ENCODE data around the gene SVIL.
"Not testable (repeated sequence)": the region's sequence is repeated elsewhere in the genome, so short reads cannot be mapped to it uniquely, and the experiment has no call there.

SVIL gene

DNA sequence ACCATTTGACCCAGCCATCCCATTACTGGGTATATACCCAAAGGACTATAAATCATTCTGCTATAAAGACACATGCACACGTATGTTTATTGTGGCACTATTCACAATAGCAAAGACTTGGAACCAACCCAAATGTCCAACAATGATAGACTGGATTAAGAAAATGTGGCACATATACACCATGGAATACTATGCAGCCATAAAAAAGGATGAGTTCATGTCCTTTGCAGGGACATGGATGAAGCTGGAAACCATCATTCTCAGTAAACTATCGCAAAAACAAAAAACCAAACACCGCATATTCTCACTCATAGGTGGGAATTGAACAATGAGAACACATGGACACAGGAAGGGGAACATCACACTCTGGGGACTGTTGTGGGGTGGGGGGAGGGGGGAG is 85.3 kb downstream of the SVIL start:
- not testable (repeated sequence) for DNase-seq (ENCODE audit: extremely low read depth in 1 of 2, low read depth in 1 of 2)

GRCh38 chr10:29546773-29547313 is 87.9 kb downstream of the SVIL start:
- no peak for DNase-seq (ENCODE audit: extremely low read depth in 1 of 2, low read depth in 1 of 2)

- no peak for DNase-seq (ENCODE audit: extremely low read depth in 1 of 2, low read depth in 1 of 2)
Observed at GRCh38 chr10:29545122-29545521, 89.6 kb downstream of the SVIL start.

GRCh38 chr10:29543715-29544114 is 91.1 kb downstream of the SVIL start:
- DNase-seq (ENCODE audit: extremely low read depth in 1 of 2, low read depth in 1 of 2), result no peak

DNA sequence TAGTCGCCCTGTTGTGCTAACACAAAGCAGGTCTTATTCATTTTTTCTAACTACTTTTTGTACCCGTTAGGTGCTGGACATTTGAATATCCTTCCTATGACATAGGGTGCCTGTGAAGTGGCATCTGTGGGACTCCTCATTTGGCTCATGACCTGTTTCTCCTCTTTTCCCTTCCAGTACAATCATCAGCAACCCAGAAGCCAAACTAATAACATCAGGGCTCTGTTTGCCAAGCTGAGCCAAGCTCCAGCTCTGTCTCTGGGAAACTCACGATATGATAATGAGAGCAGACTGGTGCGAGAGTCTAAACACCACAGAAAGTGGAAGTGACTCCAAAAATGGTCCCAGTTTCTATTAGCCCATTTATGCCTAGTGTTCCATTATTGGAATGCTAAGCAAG is 92.0 kb downstream of the SVIL start:
- no peak for DNase-seq (ENCODE audit: extremely low read depth in 1 of 2, low read depth in 1 of 2)

GRCh38 chr10:29541422-29542210 is 93.2 kb downstream of the SVIL start:
- DNase-seq (ENCODE audit: extremely low read depth in 1 of 2, low read depth in 1 of 2), result no peak

GRCh38 chr10:29540016-29540415 is 94.8 kb downstream of the SVIL start:
- no peak for DNase-seq (ENCODE audit: extremely low read depth in 1 of 2, low read depth in 1 of 2)

DNA sequence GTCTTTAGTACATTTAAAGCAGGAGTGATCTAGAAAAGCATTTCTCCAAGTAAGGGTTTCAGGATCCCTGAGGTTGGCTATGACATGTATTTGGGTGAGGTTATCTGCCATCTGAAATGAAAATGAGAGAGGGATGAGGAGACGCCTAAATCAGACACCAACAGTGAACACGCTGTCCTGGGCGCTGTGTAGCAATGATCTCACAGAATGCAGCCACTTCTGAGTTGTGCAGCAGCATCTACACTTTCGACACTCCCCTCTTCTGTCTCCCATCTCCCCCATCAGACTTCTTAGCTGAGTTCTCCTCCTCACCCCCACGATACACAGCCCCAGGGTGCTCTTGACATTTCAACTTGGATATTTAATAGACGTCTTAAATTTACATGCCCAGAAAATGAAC is 95.4 kb downstream of the SVIL start:
- DNase-seq (ENCODE audit: extremely low read depth in 1 of 2, low read depth in 1 of 2), result no peak

DNA sequence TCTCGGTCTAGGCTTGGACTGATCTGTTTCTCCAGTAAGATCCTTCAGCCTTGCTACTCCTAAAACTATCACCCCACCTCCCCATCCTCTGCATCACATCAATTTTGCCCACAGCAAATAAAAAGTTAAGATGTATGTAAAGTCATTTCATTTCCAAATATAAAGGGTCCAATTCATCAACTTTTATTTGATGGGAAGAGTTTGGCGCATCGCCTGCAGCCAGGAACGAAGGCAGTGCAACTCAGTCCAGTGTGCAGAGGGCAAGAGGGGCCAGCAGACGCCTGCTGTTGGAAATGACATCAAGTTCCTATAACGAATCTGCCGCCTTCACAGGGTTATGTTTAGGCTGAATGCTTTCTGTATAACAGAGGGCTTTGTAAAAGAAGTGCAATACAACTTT is 97.0 kb downstream of the SVIL start:
- no peak for DNase-seq (ENCODE audit: extremely low read depth in 1 of 2, low read depth in 1 of 2)

GRCh38 chr10:29536691-29537090 is 98.1 kb downstream of the SVIL start:
- not testable (repeated sequence) for DNase-seq (ENCODE audit: extremely low read depth in 1 of 2, low read depth in 1 of 2)

DNA sequence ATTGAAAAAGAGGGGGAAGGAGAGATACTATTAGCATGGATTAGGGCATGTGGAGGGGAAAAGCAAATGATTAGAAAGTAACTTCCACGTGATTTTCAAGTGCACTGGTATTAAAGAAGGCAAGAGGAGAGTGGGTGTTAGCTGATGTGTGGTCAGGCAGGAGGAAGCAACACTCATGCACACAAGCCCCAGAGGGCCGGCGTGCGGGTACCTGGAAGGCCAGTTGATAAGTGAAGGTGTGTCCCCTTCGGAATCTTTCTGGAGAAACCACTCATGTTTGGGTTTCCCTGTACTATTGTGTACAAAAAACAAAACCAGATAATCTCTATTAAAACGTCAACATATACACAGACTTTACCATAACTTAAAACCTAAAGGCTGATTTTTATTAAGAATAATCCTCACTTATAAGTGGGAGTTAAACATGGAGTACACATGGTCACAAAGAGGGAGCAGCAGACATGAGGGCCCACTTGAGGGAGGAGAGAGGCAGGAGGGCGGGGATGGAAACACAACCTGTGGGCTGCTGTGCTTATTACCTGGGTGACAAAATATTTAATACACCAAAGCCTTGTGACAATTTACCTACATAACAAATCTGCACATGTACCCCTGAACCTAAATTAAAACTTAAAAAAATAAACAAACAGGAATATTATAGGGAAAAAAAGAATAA is 98.9 kb downstream of the SVIL start:
- DNase-seq (ENCODE audit: extremely low read depth in 1 of 2, low read depth in 1 of 2), result no peak

DNA sequence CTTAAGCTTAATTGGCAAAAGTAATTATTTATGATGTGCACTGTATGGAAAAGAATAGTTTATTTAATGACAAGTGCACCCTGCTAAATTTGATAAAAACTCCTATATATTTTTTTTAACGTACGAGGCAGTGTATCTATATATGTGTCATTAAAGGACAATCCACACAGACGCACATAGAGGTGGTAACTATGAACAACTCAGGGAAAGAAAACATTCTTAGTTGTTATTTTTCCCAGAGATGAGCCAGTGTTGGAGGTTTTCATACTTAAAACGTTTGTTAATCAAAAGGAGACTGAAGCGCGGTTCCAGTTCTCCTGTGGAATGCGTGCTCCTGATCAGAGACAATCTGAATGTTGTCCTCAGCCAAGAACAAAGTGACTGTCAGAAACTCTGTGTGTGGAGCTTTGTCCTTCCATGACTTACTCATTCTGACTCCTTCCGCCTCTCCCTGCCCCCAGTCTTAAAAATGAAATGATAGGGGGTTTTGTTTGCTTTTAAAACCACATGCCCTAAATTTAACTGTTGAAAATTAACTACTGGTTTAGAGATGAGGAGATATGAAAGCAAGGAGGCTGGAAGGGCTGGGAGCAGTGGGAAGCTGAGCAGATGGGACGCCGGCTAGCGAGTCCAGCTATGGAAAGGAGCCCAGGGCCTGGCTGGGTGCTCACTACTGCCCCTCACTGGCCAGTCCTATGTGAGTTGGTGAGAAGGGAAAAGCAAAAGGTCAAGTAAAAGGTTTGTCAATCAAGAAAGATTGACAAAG is 99.6 kb downstream of the SVIL start:
- no peak for DNase-seq (ENCODE audit: extremely low read depth in 1 of 2, low read depth in 1 of 2)

GRCh38 chr10:29534590-29534989 is 100.2 kb downstream of the SVIL start:
- DNase-seq (ENCODE audit: extremely low read depth in 1 of 2, low read depth in 1 of 2), result no peak

DNA sequence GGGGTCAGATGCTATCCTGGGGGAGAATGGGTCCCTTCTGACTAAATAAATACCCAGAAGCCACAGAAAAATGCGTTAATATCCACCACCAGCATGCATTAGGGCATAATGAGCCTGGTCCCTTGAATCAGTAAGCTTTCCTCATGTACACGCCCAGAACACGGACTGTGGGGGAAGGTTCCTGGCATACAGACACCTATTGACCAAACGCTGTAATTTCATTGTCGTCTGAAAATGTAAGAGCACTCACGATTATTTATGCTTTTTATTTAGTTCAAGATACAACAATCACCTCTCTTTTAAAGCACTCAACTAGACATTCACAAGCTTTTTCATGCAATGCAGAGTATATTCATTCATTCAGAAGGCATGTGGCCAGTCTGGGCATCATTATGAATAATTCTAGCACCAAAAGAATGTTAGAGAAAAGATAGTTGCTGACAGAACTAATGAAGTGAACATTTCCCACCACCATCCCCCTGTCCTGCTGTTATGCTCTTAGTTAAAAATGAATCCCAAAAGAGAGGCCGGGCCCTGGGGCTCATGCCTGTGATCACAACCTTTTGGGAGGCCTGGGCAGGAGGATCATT is 101.0 kb downstream of the SVIL start:
- no peak for DNase-seq (ENCODE audit: extremely low read depth in 1 of 2, low read depth in 1 of 2)

DNA sequence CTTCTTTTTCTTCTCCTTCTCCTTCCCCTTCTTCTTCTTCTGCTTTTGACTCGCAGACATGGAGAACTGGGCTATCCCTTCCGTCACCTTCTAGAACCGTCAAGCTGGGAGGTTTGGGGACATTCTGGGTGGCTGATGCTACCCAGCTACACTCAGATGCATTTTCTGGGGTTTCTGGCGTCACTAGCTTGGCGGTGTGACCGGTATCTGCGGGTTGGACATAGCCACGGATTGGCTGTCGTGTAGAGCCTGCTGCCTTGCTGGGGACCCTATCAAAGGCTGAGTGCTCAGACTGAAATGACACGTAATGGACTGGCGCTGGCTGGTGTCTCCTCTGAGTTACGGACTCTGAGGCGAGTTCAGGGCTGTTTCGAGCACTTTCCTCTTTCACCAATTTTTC is 101.7 kb downstream of the SVIL start:
- no peak for DNase-seq (ENCODE audit: extremely low read depth in 1 of 2, low read depth in 1 of 2)

DNA sequence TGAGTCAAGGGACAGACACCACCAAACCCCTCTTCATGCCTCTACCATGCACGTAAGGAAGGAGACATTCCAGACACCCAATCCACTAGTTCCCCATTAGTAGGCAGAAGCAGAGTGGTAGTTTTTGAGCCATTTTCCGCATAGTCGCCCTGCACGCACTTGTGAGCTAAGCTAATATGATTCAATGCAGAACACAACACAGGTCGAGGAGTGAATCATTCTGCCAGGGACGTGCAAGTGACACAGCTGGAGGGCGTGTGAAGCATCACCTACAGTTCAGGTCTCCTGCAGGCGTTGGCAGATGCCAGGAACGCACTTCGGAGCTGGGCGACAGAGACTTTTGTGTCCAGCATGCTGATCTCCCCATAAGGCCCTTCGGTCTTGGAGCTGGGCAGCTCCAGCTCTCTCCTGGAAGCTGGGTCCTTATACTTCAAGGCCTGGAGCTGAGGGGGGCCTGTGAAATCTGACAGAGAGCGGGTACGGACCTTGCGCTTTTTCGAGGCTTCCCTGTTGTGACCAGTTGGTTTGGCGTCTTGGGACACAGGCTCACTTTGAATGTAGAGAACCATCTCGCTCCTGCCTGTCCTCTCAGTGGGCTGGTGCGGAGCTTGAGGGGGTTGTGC is 102.4 kb downstream of the SVIL start:
- no peak for DNase-seq (ENCODE audit: extremely low read depth in 1 of 2, low read depth in 1 of 2)

- no peak for DNase-seq (ENCODE audit: extremely low read depth in 1 of 2, low read depth in 1 of 2)
Observed at GRCh38 chr10:29530112-29530976, 104.4 kb downstream of the SVIL start.

DNA sequence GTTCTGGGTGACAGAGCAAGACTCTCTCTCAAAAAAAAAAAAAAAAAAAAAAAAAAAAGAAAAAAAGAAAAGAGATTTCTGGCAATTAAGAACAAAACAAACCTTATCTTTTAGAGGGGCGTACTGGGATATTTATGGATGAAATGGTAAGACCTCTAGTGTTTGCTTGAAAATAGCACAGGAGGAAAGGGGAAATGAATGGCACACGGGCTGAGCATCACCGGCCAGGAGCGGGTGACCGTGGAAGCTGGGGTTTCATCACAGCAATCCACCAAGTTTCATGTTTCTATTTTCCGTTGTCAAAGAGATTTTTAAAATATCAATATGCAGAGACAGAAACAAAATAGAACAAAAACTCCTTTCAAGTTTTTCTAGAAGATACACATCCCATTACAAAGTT is 105.6 kb downstream of the SVIL start:
- DNase-seq (ENCODE audit: extremely low read depth in 1 of 2, low read depth in 1 of 2), result no peak

- DNase-seq (ENCODE audit: extremely low read depth in 1 of 2, low read depth in 1 of 2), result no peak
Observed at GRCh38 chr10:29525762-29526161, 109.0 kb downstream of the SVIL start.

DNA sequence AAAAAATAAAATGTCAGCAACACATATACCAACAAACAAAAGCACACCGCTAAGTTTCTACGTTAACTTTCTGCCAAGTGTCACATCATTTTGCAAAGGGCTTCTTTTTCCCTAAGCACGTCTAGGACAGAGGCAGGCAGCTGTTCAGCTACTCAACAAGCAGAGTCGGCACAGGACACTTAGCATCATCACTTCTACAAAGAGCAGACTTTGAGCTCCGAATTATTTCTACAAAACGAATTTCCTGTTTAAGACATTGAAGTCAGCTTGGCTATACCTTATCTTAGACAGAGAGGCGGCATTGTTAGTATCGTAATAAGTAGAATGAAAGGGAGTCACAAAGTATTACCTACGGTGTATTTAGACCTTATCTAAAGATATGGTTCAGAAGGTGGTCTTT is 110.1 kb downstream of the SVIL start:
- DNase-seq (ENCODE audit: extremely low read depth in 1 of 2, low read depth in 1 of 2), result no peak

Data from activated CD8-positive, alpha-beta memory T cell treated with anti-CD3 and anti-CD28 coated beads for 1 hour (primary cell).